Stomach (tissue), 9 donors: ENCODE results near the gene TNRC18. TPM values are rescaled to one million over a fixed set of nuclear protein-coding genes. Genes with fewer than 3 reads are reported as not detected.

Source experiments
- DNase-seq, 2 donors: peaks; one replicate each; pipeline versions ENCODE4 v3.0.0 to v3.0.0-alpha.2; 2013 to 2019
- H3K27ac ChIP-seq, 5 donors: fragments of 200-600 bp in 4 of 5; sonication (generic) in 4 of 5; one replicate each; pipeline ENCODE4 v1.5.1; 2013 to 2019; ENCODE audit warnings: mild to moderate bottlenecking in 1 of 5, moderate library complexity in 1 of 5
- H3K27me3 ChIP-seq, 3 donors: fragments of 200-600 bp; sonication (generic); one replicate each; pipeline ENCODE4 v1.5.1; 2017 to 2019; ENCODE audit warnings: mixed run types in 1 of 3
- H3K36me3 ChIP-seq, 4 donors: fragments of 200-600 bp; sonication (generic); 1 replicate in 3 of 4; 2 replicates in 1 of 4; pipeline ENCODE4 v1.5.1; 2016 to 2019
- H3K4me1 ChIP-seq, 4 donors: fragments of 200-600 bp; sonication (generic); one replicate each; pipeline ENCODE4 v1.5.1; 2016 to 2019
- H3K4me3 ChIP-seq, 4 donors: fragments of 200-600 bp; sonication (generic) in 3 of 4; one replicate each; pipeline ENCODE4 v1.5.1; 2016 to 2019; ENCODE audit warnings: mild to moderate bottlenecking in 1 of 4
- H3K9me3 ChIP-seq, 4 donors: fragments of 200-600 bp; sonication (generic); one replicate each; pipeline ENCODE4 v1.5.1; 2016 to 2019
- CTCF ChIP-seq, 7 experiments: fragments of 450-650 bp in 4 of 7; fragments of 200-600 bp in 3 of 7; sonication (generic) in 3 of 7; IDR thresholded peaks; one replicate each; pipeline ENCODE4 v1.5.1; 2016 to 2019; ENCODE audit warnings: antibody characterized with exemption in 7 of 7, control low read depth in 2 of 7, mild to moderate bottlenecking in 1 of 7
- EP300 ChIP-seq: sonication (generic); formaldehyde crosslinking; IDR thresholded peaks from one replicate; pipeline ENCODE4 v1.6.1; 2017; ENCODE audit warnings: antibody characterized with exemption
- POLR2A ChIP-seq, 4 donors: fragments of 450-650 bp; IDR thresholded peaks; one replicate each; pipeline ENCODE4 v1.6.1; 2016; ENCODE audit warnings: antibody characterized with exemption in 4 of 4, control low read depth in 2 of 4, mild to moderate bottlenecking in 1 of 4, moderate library complexity in 1 of 4
- POLR2AphosphoS5 ChIP-seq, 3 donors: sonication (generic); formaldehyde crosslinking; IDR thresholded peaks; one replicate each; pipeline ENCODE4 v1.6.1; 2016; ENCODE audit warnings: antibody characterized with exemption in 3 of 3
- whole genome bisulfite sequencing, 5 donors: extraction: QIAGEN DNeasy Blood & Tissue Kit in 3 of 5; methylation state at CpG; one replicate each; pipeline versions ENCODE4 v1.1.5 to v1.1.7; 2013 to 2018; 5-methylcytosine and 5-hydroxymethylcytosine counted together
- intact Hi-C: fragments of 100-400 bp; cut with DNase I; formaldehyde crosslinking; loops from one replicate; pipeline ENCODE4 v1.15.1; 2023; ENCODE audit warnings: low total_unique reads
- polyA plus RNA-seq, 3 donors: library from polyadenylated mRNA; stranded (reverse); fragments of 200-250 nt; gene quantifications; one replicate each; pipeline ENCODE4 v1.2.3, GENCODE V29; 2013
- total RNA-seq, 5 donors: library from RNA; depleted of rRNA; stranded (reverse); fragments of >200 nt; gene quantifications; one replicate each; pipeline versions ENCODE4 v1.1.0 to v1.2.3, GENCODE V29; 2014 to 2016
- donor health status: healthy with polysubstance abuse.
- donor health status: Bipolar disorder and iron deficiency.
- donor health status: healthy.

Gene TNRC18
- total and polyA plus RNA-seq, 8 donors = 8.5 to 463 (median 81.8) TPM

DNA sequence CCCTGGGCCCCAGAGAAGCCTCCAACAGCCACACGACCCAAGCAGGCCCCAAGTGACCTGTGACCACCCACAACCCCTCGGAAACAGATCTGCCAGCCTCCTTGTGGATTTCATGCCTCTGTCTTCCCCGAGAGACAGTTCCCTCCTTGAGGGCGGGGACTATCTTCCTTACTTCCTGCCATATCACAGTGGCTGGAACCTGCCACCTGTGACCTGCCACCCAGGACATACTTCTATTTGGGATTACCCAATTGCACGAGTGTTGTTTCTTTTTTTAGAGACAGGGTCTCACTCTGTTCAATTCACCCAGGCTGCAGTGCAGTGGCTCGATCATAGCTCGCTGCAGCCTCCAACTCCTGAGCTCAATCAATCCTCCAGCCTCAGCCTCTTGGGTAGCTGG lies 25.9 kb downstream of the TNRC18 start:
- peaks cover 30 to 80% (median 56%) of the 10 kb centered on the region in 4 donors for H3K4me1 ChIP-seq
- peak overlapping the region; percentile 86 to 91 (median 90) for H3K27ac ChIP-seq
- H3K27me3 ChIP-seq = no peaks in the 10 kb centered on the region
- H3K9me3 ChIP-seq = no peaks in the 10 kb centered on the region
- 67 to 74% (median 70%) methylated on average over 7 of the region's 7 CpGs for WGBS, 5 donors
- peaks cover 15 to 31% (median 23%) of the 10 kb centered on the region in 4 donors for H3K36me3 ChIP-seq
- H3K4me3 ChIP-seq = peak overlapping the region in 2 of 4 donors; percentile 39 to 51
- intact Hi-C loops = no loop called here
- TF ChIP-seq POLR2A (IDR thresholded peaks at IDR 0.05) = no peak
- no peak for TF ChIP-seq POLR2AphosphoS5 (IDR thresholded peaks at IDR 0.05)
- no peak for TF ChIP-seq EP300
- TF ChIP-seq CTCF (IDR thresholded peaks at IDR 0.05) = no peak
- no peak for DNase-seq

GRCh38 chr7:5396999-5397663 lies 26.5 kb downstream of the TNRC18 start:
- H3K36me3 ChIP-seq = peaks cover 18 to 36% (median 29%) of the 10 kb centered on the region in 4 donors
- H3K4me1 ChIP-seq = peaks cover 30 to 79% (median 54%) of the 10 kb centered on the region in 4 donors
- peak overlapping the region; percentile 39 to 51 (median 48) for H3K4me3 ChIP-seq
- DNase-seq = peak; percentile 89 to 90
- intact Hi-C loops = no loop called here
- no peaks in the 10 kb centered on the region for H3K27me3 ChIP-seq
- 24 to 58% (median 45%) methylated on average over 4 to 30 of the region's 30 CpGs for WGBS, 5 donors
- no peaks in the 10 kb centered on the region for H3K9me3 ChIP-seq
- TF ChIP-seq POLR2A (IDR thresholded peaks at IDR 0.05) = no peak
- TF ChIP-seq POLR2AphosphoS5 (IDR thresholded peaks at IDR 0.05) = peak; percentile 48 to 74 (median 59)
- peak overlapping the region; percentile 86 to 91 (median 90) for H3K27ac ChIP-seq

DNA sequence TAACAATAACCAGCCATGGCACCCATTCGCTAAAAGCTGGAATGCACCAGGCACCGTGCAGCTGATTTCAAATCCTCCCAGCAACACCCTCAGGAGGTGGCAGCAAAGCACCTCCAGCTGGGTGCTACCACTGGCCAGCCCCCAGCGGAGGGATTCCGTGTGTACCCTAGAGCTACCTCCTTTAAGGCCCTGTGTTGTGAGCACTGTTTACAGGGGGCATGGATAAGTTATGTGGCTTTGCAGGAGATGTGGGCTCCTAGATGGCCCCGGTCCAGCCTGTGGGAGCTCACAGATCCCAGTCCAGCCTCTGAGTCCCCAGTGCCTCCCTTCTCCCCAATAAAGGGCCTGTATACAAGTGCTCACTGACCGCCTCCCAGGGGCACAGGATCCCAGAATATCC lies 27.1 kb downstream of the TNRC18 start:
- Histone ChIP-seq H3K36me3 (peaks cover 18 to 42% (median 34%) of the 10 kb centered on the region in 4 donors), H3K27me3 (no peaks in the 10 kb centered on the region), H3K4me3 (peak overlapping the region; percentile 39 to 51 (median 48)), H3K4me1 (peaks cover 30 to 77% (median 54%) of the 10 kb centered on the region in 4 donors), H3K27ac (peak overlapping the region; percentile 86 to 91 (median 90)), H3K9me3 (no peaks in the 10 kb centered on the region)
- DNase-seq = peak; percentile 52 to 57
- WGBS, 5 donors = 26 to 58% (median 54%) methylated on average over 4 to 6 of the region's 6 CpGs
- intact Hi-C loops = no loop called here
- TF ChIP-seq POLR2AphosphoS5 (IDR thresholded peaks at IDR 0.05) = no peak
- peak in 3 of 7 experiments; percentile 13 to 30 (median 29) for TF ChIP-seq CTCF (IDR thresholded peaks at IDR 0.05)
- no peak for TF ChIP-seq POLR2A (IDR thresholded peaks at IDR 0.05)

GRCh38 chr7:5395246-5395645 lies 28.4 kb downstream of the TNRC18 start:
- DNase-seq = no peak
- TF ChIP-seq EP300 (no peak), CTCF (IDR thresholded peaks at IDR 0.05) (no peak), POLR2A (IDR thresholded peaks at IDR 0.05) (no peak), POLR2AphosphoS5 (IDR thresholded peaks at IDR 0.05) (no peak)
- Histone ChIP-seq H3K9me3 (no peaks in the 10 kb centered on the region), H3K4me1 (peaks cover 30 to 75% (median 54%) of the 10 kb centered on the region in 4 donors), H3K27me3 (no peaks in the 10 kb centered on the region), H3K4me3 (no peak overlapping the region), H3K27ac (peak overlapping the region in 4 of 5 donors; percentile 15 to 90 (median 42)), H3K36me3 (peaks cover 25 to 46% (median 44%) of the 10 kb centered on the region in 4 donors)
- WGBS, 5 donors = 41 to 75% (median 65%) methylated on average over 7 to 15 of the region's 15 CpGs
- intact Hi-C loops = no loop called here
